Tibial artery (tissue), 4 donors: ENCODE results near the gene KATNAL2.

ENCODE experiments used
- DNase-seq, 2 donors: peaks; one replicate each; pipeline ENCODE4 v3.0.0-alpha.2; 2019
- H3K27ac ChIP-seq, 2 donors: fragments of 200-600 bp; sonication (generic) in 1 of 2; 1 replicate in 1 of 2; 2 replicates in 1 of 2; pipeline ENCODE4 v1.5.1; 2018 to 2019; ENCODE audit warnings: mild to moderate bottlenecking in 1 of 2
- H3K27me3 ChIP-seq, 2 donors: fragments of 200-600 bp; sonication (generic) in 1 of 2; one replicate each; pipeline versions ENCODE4 v1.5.1 to v1.6.0; 2016 to 2019
- H3K36me3 ChIP-seq, 3 donors: fragments of 200-600 bp; sonication (generic) in 2 of 3; one replicate each; pipeline ENCODE4 v1.5.1; 2016 to 2019; ENCODE audit warnings: mild to moderate bottlenecking in 2 of 3
- H3K4me1 ChIP-seq, 4 donors: fragments of 200-600 bp; sonication (generic) in 2 of 4; 1 replicate in 3 of 4; 2 replicates in 1 of 4; pipeline ENCODE4 v1.5.1; 2016 to 2019
- H3K4me3 ChIP-seq, 2 donors: fragments of 200-600 bp; sonication (generic) in 1 of 2; 1 replicate in 1 of 2; 2 replicates in 1 of 2; pipeline ENCODE4 v1.5.1; 2018 to 2019; ENCODE audit warnings: mild to moderate bottlenecking in 2 of 2
- H3K9me3 ChIP-seq, 3 donors: fragments of 200-600 bp; sonication (generic) in 1 of 3; one replicate each; pipeline ENCODE4 v1.5.1; 2016 to 2019
- CTCF ChIP-seq, 2 experiments: fragments of 200-600 bp in 1 of 2; fragments of 450-650 bp in 1 of 2; IDR thresholded peaks; one replicate each; pipeline ENCODE4 v1.5.1; 2017 to 2019; ENCODE audit warnings: antibody characterized with exemption in 2 of 2, mild to moderate bottlenecking in 1 of 2, moderate library complexity in 1 of 2
- intact Hi-C: fragments of 100-400 bp; cut with DNase I; formaldehyde crosslinking; loops from one replicate; pipeline ENCODE4 v1.15.0; 2023; ENCODE audit warnings: low total_unique reads

Gene KATNAL2

GRCh38 chr18:47149457-47150028 is 232.1 kb downstream of the KATNAL2 start:
- Histone ChIP-seq H3K27me3 (no peaks in the 10 kb centered on the region), H3K27ac (peak overlapping the region; percentile 83 to 90), H3K4me3 (peak overlapping the region; percentile 62 to 68), H3K4me1 (peaks cover 0 to 18% (median 6%) of the 10 kb centered on the region in 4 donors), H3K9me3 (no peaks in the 10 kb centered on the region), H3K36me3 (peaks cover 6 to 10% (median 9%) of the 10 kb centered on the region in 3 donors)
- intact Hi-C loops = no loop called here
- DNase-seq = no peak
- no peak for TF ChIP-seq CTCF (IDR thresholded peaks at IDR 0.05)

GRCh38 chr18:47150029-47150823 is 232.8 kb downstream of the KATNAL2 start, which contains the start of gene HDHD2:
TSS of gene HDHD2 (minus strand) at chr18:47150500. CDS start at chr18:47136439, 14,061 bp downstream.
- H3K27me3 ChIP-seq = no peaks in the 10 kb centered on the region
- peak within 1 kb of the TSS; percentile 83 to 90 for H3K27ac ChIP-seq
- H3K36me3 ChIP-seq = peaks cover 11 to 14% (median 12%) of the 10 kb centered on the region in 3 donors
- peak within 1 kb of the TSS; percentile 62 to 68 for H3K4me3 ChIP-seq
- peak; percentile 71 to 90 for DNase-seq
- H3K4me1 ChIP-seq = peaks cover 0 to 18% (median 6%) of the 10 kb centered on the region in 4 donors
- no peaks in the 10 kb centered on the region for H3K9me3 ChIP-seq
- no peak for TF ChIP-seq CTCF (IDR thresholded peaks at IDR 0.05)
- intact Hi-C loops = no loop called here

- no peak for TF ChIP-seq CTCF (IDR thresholded peaks at IDR 0.05)
- H3K36me3 ChIP-seq = peaks cover 12 to 17% (median 14%) of the 10 kb centered on the region in 3 donors
Observed at GRCh38 chr18:47150824-47151366, 233.5 kb downstream of the KATNAL2 start.

GRCh38 chr18:47151439-47151838 is 234.0 kb downstream of the KATNAL2 start:
- no peak for TF ChIP-seq CTCF (IDR thresholded peaks at IDR 0.05)
- Histone ChIP-seq H3K27ac (peak overlapping the region in 1 of 2 donors; percentile 83), H3K4me1 (peaks cover 0 to 18% (median 6%) of the 10 kb centered on the region in 4 donors), H3K36me3 (peaks cover 12 to 17% (median 14%) of the 10 kb centered on the region in 3 donors), H3K27me3 (no peaks in the 10 kb centered on the region), H3K4me3 (no peak overlapping the region), H3K9me3 (no peaks in the 10 kb centered on the region)
- intact Hi-C loops = no loop called here
- DNase-seq = no peak

More at GRCh38 chr18:47150824-47151366, 233.5 kb downstream of the KATNAL2 start:
- intact Hi-C loops = no loop called here
- Histone ChIP-seq H3K9me3 (no peaks in the 10 kb centered on the region), H3K27ac (peak overlapping the region; percentile 83 to 90), H3K27me3 (no peaks in the 10 kb centered on the region), H3K4me1 (peaks cover 0 to 18% (median 6%) of the 10 kb centered on the region in 4 donors), H3K4me3 (peak overlapping the region; percentile 62 to 68)
- DNase-seq = no peak
